HCT116 (cell line): ENCODE results near the gene ACAN. TPM values are rescaled to one million over a fixed set of nuclear protein-coding genes. Genes with fewer than 3 reads are reported as not detected.

ENCODE experiments used
- ATAC-seq: fragments of 200-7000 bp; cut with Tn5 transposase; 2 replicates; pipeline ENCODE4 v1.9.1; 2020; ENCODE audit warnings: mild to moderate bottlenecking, moderate library complexity
- BruUV-seq: library from RNA; stranded (reverse); fragments of 400-500 nt; replicated peaks from 2 replicates; lab custom pipeline; 2021; lab: Mats Ljungman, UMichigan
- CTCF ChIA-PET: fragments of 300-600 bp; sonication (Branson Sonifier 250); formaldehyde crosslinking; loops from one replicate; lab custom pipeline; 2021; ENCODE audit warnings: antibody characterized with exemption; lab: Charles Lee
- POLR2A ChIA-PET: fragments of 300-600, 350-600 bp; sonication (Branson Sonifier 250); formaldehyde crosslinking; loops from one replicate; lab custom pipeline; 2021; ENCODE audit warnings: antibody characterized with exemption; lab: Charles Lee
- RAD21 ChIA-PET, 2 experiments: fragments of 300-600 bp; sonication (Branson Sonifier 250); formaldehyde crosslinking; loops; one replicate each; lab custom pipeline; 2023; ENCODE audit warnings: low total read pairs in 2 of 2; ENCODE audit not compliant: uncharacterized antibody in 2 of 2, unreplicated experiment in 2 of 2, low non-redundant PET in 1 of 2; lab: Charles Lee
- DNase-seq: peaks from one replicate; pipeline ENCODE4 v3.0.0-alpha.2; 2010; ENCODE audit warnings: low read depth, low spot score
- H2AFZ ChIP-seq: fragments of 200-600 bp; shearing (Covaris generic), sonication (generic); 2 replicates; pipeline ENCODE4 v1.6.1; 2017; ENCODE audit warnings: low read depth, mixed run types, mixed read lengths, antibody characterized with exemption, low read length; ENCODE audit not compliant: poor library complexity, severe bottlenecking
- H3K27ac ChIP-seq: 2 replicates; pipeline ENCODE4 v1.5.1; 2012; ENCODE audit warnings: low read depth, low read length
- H3K27me3 ChIP-seq: fragments of 200-600 bp; sonication (generic); 2 replicates; pipeline ENCODE4 v1.6.1; 2016; ENCODE audit warnings: mixed run types, low read length, mixed read lengths; ENCODE audit not compliant: insufficient read depth
- H3K36me3 ChIP-seq, 2 experiments: fragments of 200-500 bp in 1 of 2; fragments of 200-600 bp in 1 of 2; sonication (Bioruptor generic) in 1 of 2; sonication (generic) in 1 of 2; 2 replicates each; pipeline versions ENCODE4 v1.5.1 to v1.6.1; 2014 to 2016; ENCODE audit warnings: low read length in 2 of 2, inconsistent platforms in 1 of 2, mixed read lengths in 1 of 2, mixed run types in 1 of 2; ENCODE audit not compliant: insufficient read depth in 2 of 2, control insufficient read depth in 1 of 2
- H3K4me1 ChIP-seq, 2 experiments: fragments of 200-600 bp in 1 of 2; sonication (generic) in 1 of 2; 2 replicates each; pipeline versions ENCODE4 v1.5.1 to v1.6.1; 2012 to 2017; ENCODE audit warnings: low read length in 2 of 2, inconsistent platforms in 1 of 2, mild to moderate bottlenecking in 1 of 2, mixed read lengths in 1 of 2, mixed run types in 1 of 2, moderate library complexity in 1 of 2; ENCODE audit not compliant: insufficient read depth in 2 of 2, control insufficient read depth in 1 of 2
- H3K4me2 ChIP-seq: fragments of 200-600 bp; sonication (generic); 2 replicates; pipeline ENCODE4 v1.6.1; 2017; ENCODE audit warnings: mixed run types, low read length, mixed read lengths
- H3K4me3 ChIP-seq, 2 experiments: fragments of 200-600 bp in 1 of 2; sonication (generic) in 1 of 2; replicated peaks in 1 of 2; 2 replicates each; pipeline ENCODE4 v1.5.1; 2011 to 2016; ENCODE audit warnings: low read length in 2 of 2, control low read depth in 1 of 2, low read depth in 1 of 2, mild to moderate bottlenecking in 1 of 2, mixed read lengths in 1 of 2, mixed run types in 1 of 2
- H3K79me2 ChIP-seq: fragments of 200-600 bp; sonication (generic); 2 replicates; pipeline ENCODE4 v1.6.1; 2017; ENCODE audit warnings: mild to moderate bottlenecking, mixed run types, low read length, moderate library complexity, mixed read lengths; ENCODE audit not compliant: insufficient read depth
- H3K9ac ChIP-seq: fragments of 200-600 bp; sonication (generic); 2 replicates; pipeline ENCODE4 v1.6.1; 2016; ENCODE audit warnings: low read length, mixed read lengths
- H3K9me2 ChIP-seq: fragments of 200-600 bp; sonication (generic), shearing (Covaris generic); 2 replicates; pipeline ENCODE4 v1.6.1; 2017; ENCODE audit warnings: mixed run types, mild to moderate bottlenecking, moderate library complexity; ENCODE audit not compliant: insufficient read depth
- H3K9me3 ChIP-seq, 2 experiments: fragments of 200-500 bp in 1 of 2; fragments of 200-600 bp in 1 of 2; sonication (Bioruptor generic) in 1 of 2; sonication (generic) in 1 of 2; 2 replicates each; pipeline ENCODE4 v1.6.1; 2014 to 2017; ENCODE audit warnings: low read length in 2 of 2, mixed read lengths in 2 of 2, inconsistent platforms in 1 of 2, low read depth in 1 of 2, mild to moderate bottlenecking in 1 of 2, mixed run types in 1 of 2, moderate library complexity in 1 of 2; ENCODE audit not compliant: control insufficient read depth in 1 of 2, insufficient read depth in 1 of 2
- H4K20me1 ChIP-seq: fragments of 200-600 bp; sonication (generic), shearing (Covaris generic); 2 replicates; pipeline ENCODE4 v1.6.1; 2017; ENCODE audit warnings: mixed run types, mild to moderate bottlenecking, moderate library complexity; ENCODE audit not compliant: insufficient read depth
- CBX3 ChIP-seq: IDR thresholded peaks from 2 replicates; pipeline ENCODE4 v1.6.1; 2012; ENCODE audit warnings: low read depth
- CEBPB ChIP-seq: IDR thresholded peaks from 2 replicates; pipeline ENCODE4 v1.6.1; 2012; ENCODE audit warnings: low read depth
- EGR1 ChIP-seq: IDR thresholded peaks from 2 replicates; pipeline ENCODE4 v1.6.1; 2012; ENCODE audit warnings: low read depth
- ELF1 ChIP-seq: IDR thresholded peaks from 2 replicates; pipeline ENCODE4 v1.6.1; 2012; ENCODE audit warnings: low read depth, borderline replicate concordance
- EZH2phosphoT487 ChIP-seq: fragments of 200-600 bp; IDR thresholded peaks from 2 replicates; pipeline ENCODE4 v1.6.1; 2018; ENCODE audit warnings: antibody characterized with exemption, borderline replicate concordance
- FOSL1 ChIP-seq: IDR thresholded peaks from 2 replicates; pipeline ENCODE4 v1.6.1; 2012; ENCODE audit warnings: low read depth
- POLR2A ChIP-seq: IDR thresholded peaks from 2 replicates; pipeline ENCODE4 v1.7.0; 2011; ENCODE audit warnings: borderline replicate concordance; ENCODE audit not compliant: insufficient read depth, insufficient read length; ENCODE audit errors: extremely low read depth
- POLR2AphosphoS5 ChIP-seq: IDR thresholded peaks from 2 replicates; pipeline ENCODE4 v1.6.1; 2011; ENCODE audit warnings: mild to moderate bottlenecking, low read depth, low read length, moderate library complexity
- RAD21 ChIP-seq: IDR thresholded peaks from 2 replicates; pipeline ENCODE4 v1.6.1; 2012; ENCODE audit warnings: low read depth, mild to moderate bottlenecking
- SIN3A ChIP-seq: IDR thresholded peaks from 2 replicates; pipeline ENCODE4 v1.6.1; 2012; ENCODE audit warnings: low read depth
- SRF ChIP-seq: IDR thresholded peaks from 2 replicates; pipeline ENCODE4 v1.6.1; 2012; ENCODE audit warnings: low read depth
- YY1 ChIP-seq: IDR thresholded peaks from 2 replicates; pipeline ENCODE4 v1.6.1; 2011; ENCODE audit warnings: low read length, low read depth, moderate library complexity, mild to moderate bottlenecking; ENCODE audit not compliant: insufficient replicate concordance; ENCODE audit errors: extremely low read depth
- ZFX ChIP-seq: fragments of 450-650 bp; IDR thresholded peaks from 2 replicates; pipeline ENCODE4 v1.6.1; 2017
- intact Hi-C: fragments of 100-400 bp; cut with micrococcal nuclease; formaldehyde crosslinking; loops from 2 replicates; pipeline ENCODE4 v1.10.0; 2022
- total RNA-seq: library from RNA; stranded (reverse); gene quantifications from one replicate; pipeline ENCODE4 v1.2.1, GENCODE V29; 2021; ENCODE audit not compliant: unreplicated experiment
- TF ChIP-seq, protein P1 (sequence below): IDR thresholded peaks from 2 replicates; pipeline ENCODE4 v1.6.1; 2012
- TF ChIP-seq, protein P2 (sequence below): IDR thresholded peaks from 2 replicates; pipeline ENCODE4 v1.6.1; 2012; ENCODE audit warnings: low read depth
- TF ChIP-seq, protein P3 (sequence below), 3 experiments: fragments of 200-600 bp in 1 of 3; sonication (generic) in 1 of 3; IDR thresholded peaks in 2 of 3; conservative IDR thresholded peaks in 1 of 3; 2 replicates each; pipeline ENCODE4 v1.5.1; 2012 to 2017; ENCODE audit warnings: low read depth in 2 of 3, low read length in 2 of 3, antibody characterized with exemption in 1 of 3, borderline replicate concordance in 1 of 3, control low read depth in 1 of 3, mild to moderate bottlenecking in 1 of 3, mixed read lengths in 1 of 3, mixed run types in 1 of 3, moderate library complexity in 1 of 3; ENCODE audit not compliant: insufficient read depth in 1 of 3
- TF ChIP-seq, protein P4 (sequence below): IDR thresholded peaks from 2 replicates; pipeline ENCODE4 v1.6.1; 2012

Gene ACAN
- total RNA-seq, 1 experiment from 2014 or later, result not detected

DNA sequence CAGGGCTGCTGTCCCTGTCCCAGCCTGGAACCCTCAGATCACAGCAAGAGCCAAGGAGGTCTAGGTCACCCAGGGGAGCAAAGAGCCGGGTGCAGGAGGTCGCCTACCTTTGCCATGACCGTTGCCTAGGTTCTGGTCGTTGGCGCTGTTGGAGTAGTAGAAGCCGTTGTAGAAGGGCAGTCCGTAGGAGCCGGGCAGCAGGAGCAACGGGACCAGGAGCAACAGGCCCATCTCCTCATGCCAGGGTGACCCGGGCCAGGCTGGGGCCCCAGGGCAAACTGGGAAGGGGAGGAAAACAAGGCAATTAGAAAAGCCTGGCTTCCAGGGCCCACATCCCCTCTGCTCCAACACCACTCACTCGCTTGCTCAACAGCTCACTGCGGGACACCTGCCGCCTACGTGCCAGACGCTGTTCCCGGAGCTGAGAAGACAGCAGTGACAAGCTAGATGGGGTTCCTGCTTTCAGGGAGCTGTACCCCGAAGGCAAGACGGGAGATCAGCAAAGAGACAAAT is 83.9 kb downstream of the ACAN start:
- H3K27me3 ChIP-seq, result no peaks in the 10 kb centered on the region
- intact Hi-C loops, result no loop called here
- H3K4me2 ChIP-seq, result no peak overlapping the region
- no TSS peak for BruUV-seq
- CTCF ChIA-PET, result interaction anchor here (1.0 kb wide), 1 partner anchor 8 kb away, joined by 4 read pairs; no protein-coding TSS in a partner anchor
- RAD21 ChIA-PET, result no interaction called here
- no peaks in the 10 kb centered on the region for H3K36me3 ChIP-seq
- no peak overlapping the region for H3K9ac ChIP-seq
- DNase-seq, result no peak
- no peak overlapping the region for H3K4me3 ChIP-seq
- no peaks in the 10 kb centered on the region for H3K79me2 ChIP-seq
- peaks cover 0 to 10% of the 10 kb centered on the region in 2 experiments; a peak in 2 of 4 replicates for H3K4me1 ChIP-seq
- POLR2A ChIA-PET, result no interaction called here
- no peaks in the 10 kb centered on the region for H3K9me3 ChIP-seq
- no peaks in the 10 kb centered on the region for H4K20me1 ChIP-seq
- no peaks in the 10 kb centered on the region for H3K9me2 ChIP-seq
- ATAC-seq, result no peak
- TF ChIP-seq SIN3A (no peak), EZH2phosphoT487 (no peak), ELF1 (no peak), ZFX (no peak), FOSL1 (no peak), EGR1 (no peak), YY1 (no peak), POLR2AphosphoS5 (no peak), SRF (no peak), RAD21 (no peak), CBX3 (no peak), CEBPB (no peak), POLR2A (no peak)
- TF ChIP-seq, protein P1, sequence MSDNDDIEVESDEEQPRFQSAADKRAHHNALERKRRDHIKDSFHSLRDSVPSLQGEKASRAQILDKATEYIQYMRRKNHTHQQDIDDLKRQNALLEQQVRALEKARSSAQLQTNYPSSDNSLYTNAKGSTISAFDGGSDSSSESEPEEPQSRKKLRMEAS, result no peak
- TF ChIP-seq, protein P2, sequence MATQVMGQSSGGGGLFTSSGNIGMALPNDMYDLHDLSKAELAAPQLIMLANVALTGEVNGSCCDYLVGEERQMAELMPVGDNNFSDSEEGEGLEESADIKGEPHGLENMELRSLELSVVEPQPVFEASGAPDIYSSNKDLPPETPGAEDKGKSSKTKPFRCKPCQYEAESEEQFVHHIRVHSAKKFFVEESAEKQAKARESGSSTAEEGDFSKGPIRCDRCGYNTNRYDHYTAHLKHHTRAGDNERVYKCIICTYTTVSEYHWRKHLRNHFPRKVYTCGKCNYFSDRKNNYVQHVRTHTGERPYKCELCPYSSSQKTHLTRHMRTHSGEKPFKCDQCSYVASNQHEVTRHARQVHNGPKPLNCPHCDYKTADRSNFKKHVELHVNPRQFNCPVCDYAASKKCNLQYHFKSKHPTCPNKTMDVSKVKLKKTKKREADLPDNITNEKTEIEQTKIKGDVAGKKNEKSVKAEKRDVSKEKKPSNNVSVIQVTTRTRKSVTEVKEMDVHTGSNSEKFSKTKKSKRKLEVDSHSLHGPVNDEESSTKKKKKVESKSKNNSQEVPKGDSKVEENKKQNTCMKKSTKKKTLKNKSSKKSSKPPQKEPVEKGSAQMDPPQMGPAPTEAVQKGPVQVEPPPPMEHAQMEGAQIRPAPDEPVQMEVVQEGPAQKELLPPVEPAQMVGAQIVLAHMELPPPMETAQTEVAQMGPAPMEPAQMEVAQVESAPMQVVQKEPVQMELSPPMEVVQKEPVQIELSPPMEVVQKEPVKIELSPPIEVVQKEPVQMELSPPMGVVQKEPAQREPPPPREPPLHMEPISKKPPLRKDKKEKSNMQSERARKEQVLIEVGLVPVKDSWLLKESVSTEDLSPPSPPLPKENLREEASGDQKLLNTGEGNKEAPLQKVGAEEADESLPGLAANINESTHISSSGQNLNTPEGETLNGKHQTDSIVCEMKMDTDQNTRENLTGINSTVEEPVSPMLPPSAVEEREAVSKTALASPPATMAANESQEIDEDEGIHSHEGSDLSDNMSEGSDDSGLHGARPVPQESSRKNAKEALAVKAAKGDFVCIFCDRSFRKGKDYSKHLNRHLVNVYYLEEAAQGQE, result no peak
- TF ChIP-seq, protein P3, sequence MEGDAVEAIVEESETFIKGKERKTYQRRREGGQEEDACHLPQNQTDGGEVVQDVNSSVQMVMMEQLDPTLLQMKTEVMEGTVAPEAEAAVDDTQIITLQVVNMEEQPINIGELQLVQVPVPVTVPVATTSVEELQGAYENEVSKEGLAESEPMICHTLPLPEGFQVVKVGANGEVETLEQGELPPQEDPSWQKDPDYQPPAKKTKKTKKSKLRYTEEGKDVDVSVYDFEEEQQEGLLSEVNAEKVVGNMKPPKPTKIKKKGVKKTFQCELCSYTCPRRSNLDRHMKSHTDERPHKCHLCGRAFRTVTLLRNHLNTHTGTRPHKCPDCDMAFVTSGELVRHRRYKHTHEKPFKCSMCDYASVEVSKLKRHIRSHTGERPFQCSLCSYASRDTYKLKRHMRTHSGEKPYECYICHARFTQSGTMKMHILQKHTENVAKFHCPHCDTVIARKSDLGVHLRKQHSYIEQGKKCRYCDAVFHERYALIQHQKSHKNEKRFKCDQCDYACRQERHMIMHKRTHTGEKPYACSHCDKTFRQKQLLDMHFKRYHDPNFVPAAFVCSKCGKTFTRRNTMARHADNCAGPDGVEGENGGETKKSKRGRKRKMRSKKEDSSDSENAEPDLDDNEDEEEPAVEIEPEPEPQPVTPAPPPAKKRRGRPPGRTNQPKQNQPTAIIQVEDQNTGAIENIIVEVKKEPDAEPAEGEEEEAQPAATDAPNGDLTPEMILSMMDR (IDR thresholded peaks at IDR 0.05 in 2 of 3, conservative IDR thresholded peaks at IDR 0.05 in 1 of 3; ENCODE audit: borderline replicate concordance in 1 of 3, insufficient read depth in 1 of 3, low read depth in 2 of 3, low read length in 2 of 3), result no peak
- TF ChIP-seq, protein P4, sequence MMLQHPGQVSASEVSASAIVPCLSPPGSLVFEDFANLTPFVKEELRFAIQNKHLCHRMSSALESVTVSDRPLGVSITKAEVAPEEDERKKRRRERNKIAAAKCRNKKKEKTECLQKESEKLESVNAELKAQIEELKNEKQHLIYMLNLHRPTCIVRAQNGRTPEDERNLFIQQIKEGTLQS, result no peak
- no peak overlapping the region for H3K27ac ChIP-seq
- no peak overlapping the region for H2AFZ ChIP-seq
